Stimulated activated memory B cell treated with anti-CD40 and anti-IgM and Interleukin-4, amounts not matched to agents 10 μg/mL and 1 μg/mL and 100 μg/mL, for 72 hours (primary cell): ENCODE data around the gene ATAD1.
"Not testable (repeated sequence)": the region's sequence is repeated elsewhere in the genome, so short reads cannot be mapped to it uniquely, and the experiment has no call there.

Experiments
- ATAC-seq: fragments of 150-1000 bp; cut with Tn5 transposase; 2 replicates; pipeline ENCODE4 v1.10.0; 2021
- H3K27ac Mint-ChIP-seq: one replicate; pipeline ENCODE4 v1.8.0; 2022; ENCODE audit warnings: mild to moderate bottlenecking, mixed read lengths
- H3K27me3 Mint-ChIP-seq: one replicate; pipeline ENCODE4 v1.8.0; 2022; ENCODE audit warnings: mixed read lengths
- H3K36me3 Mint-ChIP-seq: one replicate; pipeline ENCODE4 v1.8.0; 2022; ENCODE audit warnings: mixed read lengths
- H3K4me1 Mint-ChIP-seq: one replicate; pipeline ENCODE4 v1.8.0; 2022; ENCODE audit warnings: mixed read lengths
- H3K4me3 Mint-ChIP-seq: one replicate; pipeline ENCODE4 v1.8.0; 2022; ENCODE audit warnings: mild to moderate bottlenecking, moderate library complexity, mixed read lengths
- H3K9me3 Mint-ChIP-seq: one replicate; pipeline ENCODE4 v1.8.0; 2022; ENCODE audit warnings: mixed read lengths

ATAD1 gene

GRCh38 chr10:87855665-87856064 lies 37.6 kb upstream of the ATAD1 start:
- H3K4me3 Mint-ChIP-seq, ATAC-seq, H3K27ac Mint-ChIP-seq, H3K36me3 Mint-ChIP-seq, H3K27me3 Mint-ChIP-seq, H3K9me3 Mint-ChIP-seq: not testable (repeated sequence)
- H3K4me1 Mint-ChIP-seq = peaks cover 12% of the 10 kb centered on the region

GRCh38 chr10:87855247-87855646 lies 37.2 kb upstream of the ATAD1 start:
- not testable (repeated sequence) for H3K4me1 Mint-ChIP-seq, H3K4me3 Mint-ChIP-seq, H3K27ac Mint-ChIP-seq, H3K36me3 Mint-ChIP-seq, H3K9me3 Mint-ChIP-seq, ATAC-seq, H3K27me3 Mint-ChIP-seq

- Mint-ChIP-seq H3K27me3 (no peaks in the 10 kb centered on the region), H3K4me1 (peaks cover 4% of the 10 kb centered on the region), H3K27ac (no peak overlapping the region), H3K9me3 (no peaks in the 10 kb centered on the region), H3K36me3 (no peaks in the 10 kb centered on the region), H3K4me3 (no peak overlapping the region)
- ATAC-seq = no peak
These were observed 34.1 kb upstream of the ATAD1 start for GRCh38 chr10:87852089-87852488.

GRCh38 chr10:87850742-87851205 lies 32.7 kb upstream of the ATAD1 start:
- H3K9me3 Mint-ChIP-seq = no peaks in the 10 kb centered on the region
- no peak overlapping the region for H3K4me3 Mint-ChIP-seq
- no peaks in the 10 kb centered on the region for H3K27me3 Mint-ChIP-seq
- H3K4me1 Mint-ChIP-seq = peaks cover 4% of the 10 kb centered on the region
- H3K27ac Mint-ChIP-seq = no peak overlapping the region
- H3K36me3 Mint-ChIP-seq = no peaks in the 10 kb centered on the region
- ATAC-seq = peak; percentile 67

GRCh38 chr10:87849001-87849400 lies 31.0 kb upstream of the ATAD1 start:
- no peaks in the 10 kb centered on the region for H3K27me3 Mint-ChIP-seq
- peaks cover 4% of the 10 kb centered on the region for H3K4me1 Mint-ChIP-seq

GRCh38 chr10:87847550-87847949 lies 29.5 kb upstream of the ATAD1 start:
- no peaks in the 10 kb centered on the region for H3K27me3 Mint-ChIP-seq
- no peak for ATAC-seq
- no peaks in the 10 kb centered on the region for H3K36me3 Mint-ChIP-seq
- no peak overlapping the region for H3K27ac Mint-ChIP-seq
- peaks cover 4% of the 10 kb centered on the region for H3K4me1 Mint-ChIP-seq
- H3K4me3 Mint-ChIP-seq = no peak overlapping the region
- H3K9me3 Mint-ChIP-seq = no peaks in the 10 kb centered on the region

More at GRCh38 chr10:87849001-87849400, 31.0 kb upstream of the ATAD1 start:
- H3K9me3 Mint-ChIP-seq = no peaks in the 10 kb centered on the region
- no peak overlapping the region for H3K4me3 Mint-ChIP-seq
- H3K27ac Mint-ChIP-seq = no peak overlapping the region
- ATAC-seq = no peak
- no peaks in the 10 kb centered on the region for H3K36me3 Mint-ChIP-seq

- not testable (repeated sequence) for H3K27ac Mint-ChIP-seq, ATAC-seq, H3K9me3 Mint-ChIP-seq, H3K4me3 Mint-ChIP-seq, H3K4me1 Mint-ChIP-seq, H3K27me3 Mint-ChIP-seq, H3K36me3 Mint-ChIP-seq
These were observed 28.7 kb upstream of the ATAD1 start for GRCh38 chr10:87846711-87847110.

- Mint-ChIP-seq H3K36me3 (no peaks in the 10 kb centered on the region), H3K27me3 (no peaks in the 10 kb centered on the region), H3K9me3 (no peaks in the 10 kb centered on the region), H3K27ac (no peak overlapping the region), H3K4me1 (peaks cover 2% of the 10 kb centered on the region), H3K4me3 (no peak overlapping the region)
- ATAC-seq = no peak
These were observed 28.0 kb upstream of the ATAD1 start for GRCh38 chr10:87846023-87846422.

- H3K27me3 Mint-ChIP-seq = no peaks in the 10 kb centered on the region
- no peaks in the 10 kb centered on the region for H3K36me3 Mint-ChIP-seq
- H3K27ac Mint-ChIP-seq = no peak overlapping the region
These were observed 27.6 kb upstream of the ATAD1 start for GRCh38 chr10:87845624-87845998.

GRCh38 chr10:87844837-87845623 lies 27.0 kb upstream of the ATAD1 start:
- no peaks in the 10 kb centered on the region for H3K27me3 Mint-ChIP-seq
- ATAC-seq = no peak
- H3K27ac Mint-ChIP-seq = no peak overlapping the region
- no peaks in the 10 kb centered on the region for H3K4me1 Mint-ChIP-seq
- no peak overlapping the region for H3K4me3 Mint-ChIP-seq
- H3K9me3 Mint-ChIP-seq = no peaks in the 10 kb centered on the region
- H3K36me3 Mint-ChIP-seq = no peaks in the 10 kb centered on the region

More at GRCh38 chr10:87845624-87845998, 27.6 kb upstream of the ATAD1 start:
- no peak for ATAC-seq
- no peaks in the 10 kb centered on the region for H3K9me3 Mint-ChIP-seq
- no peaks in the 10 kb centered on the region for H3K4me1 Mint-ChIP-seq
- H3K4me3 Mint-ChIP-seq = no peak overlapping the region

GRCh38 chr10:87843714-87844113 lies 25.7 kb upstream of the ATAD1 start:
- no peaks in the 10 kb centered on the region for H3K36me3 Mint-ChIP-seq
- H3K27ac Mint-ChIP-seq = no peak overlapping the region
- H3K4me1 Mint-ChIP-seq = no peaks in the 10 kb centered on the region
- ATAC-seq = no peak
- H3K27me3 Mint-ChIP-seq = no peaks in the 10 kb centered on the region
- H3K4me3 Mint-ChIP-seq = no peak overlapping the region
- no peaks in the 10 kb centered on the region for H3K9me3 Mint-ChIP-seq

- ATAC-seq = no peak
- H3K4me3 Mint-ChIP-seq = no peak overlapping the region
- no peaks in the 10 kb centered on the region for H3K27me3 Mint-ChIP-seq
- no peaks in the 10 kb centered on the region for H3K36me3 Mint-ChIP-seq
- no peak overlapping the region for H3K27ac Mint-ChIP-seq
- no peaks in the 10 kb centered on the region for H3K9me3 Mint-ChIP-seq
- H3K4me1 Mint-ChIP-seq = no peaks in the 10 kb centered on the region
These were observed 24.9 kb upstream of the ATAD1 start for GRCh38 chr10:87842776-87843497.

GRCh38 chr10:87842220-87842641 lies 24.2 kb upstream of the ATAD1 start:
- no peaks in the 10 kb centered on the region for H3K27me3 Mint-ChIP-seq
- peaks cover 6% of the 10 kb centered on the region for H3K4me1 Mint-ChIP-seq
- no peak for ATAC-seq
- no peak overlapping the region for H3K27ac Mint-ChIP-seq
- no peaks in the 10 kb centered on the region for H3K9me3 Mint-ChIP-seq
- H3K4me3 Mint-ChIP-seq = no peak overlapping the region
- no peaks in the 10 kb centered on the region for H3K36me3 Mint-ChIP-seq

GRCh38 chr10:87841186-87841585 lies 23.2 kb upstream of the ATAD1 start:
- H3K4me3 Mint-ChIP-seq = no peak overlapping the region
- no peaks in the 10 kb centered on the region for H3K36me3 Mint-ChIP-seq
- ATAC-seq = no peak
- H3K4me1 Mint-ChIP-seq = peaks cover 9% of the 10 kb centered on the region
- H3K27me3 Mint-ChIP-seq = no peaks in the 10 kb centered on the region
- H3K9me3 Mint-ChIP-seq = no peaks in the 10 kb centered on the region
- no peak overlapping the region for H3K27ac Mint-ChIP-seq

- Mint-ChIP-seq H3K27ac (no peak overlapping the region), H3K27me3 (no peaks in the 10 kb centered on the region), H3K36me3 (no peaks in the 10 kb centered on the region), H3K9me3 (no peaks in the 10 kb centered on the region), H3K4me1 (peaks cover 10% of the 10 kb centered on the region), H3K4me3 (no peak overlapping the region)
- ATAC-seq = no peak
These were observed 20.6 kb upstream of the ATAD1 start for GRCh38 chr10:87838650-87839049.

GRCh38 chr10:87837445-87837844 lies 19.4 kb upstream of the ATAD1 start:
- no peaks in the 10 kb centered on the region for H3K27me3 Mint-ChIP-seq
- peak overlapping the region; percentile 39 for H3K27ac Mint-ChIP-seq
- no peak overlapping the region for H3K4me3 Mint-ChIP-seq
- H3K4me1 Mint-ChIP-seq = peaks cover 14% of the 10 kb centered on the region
- ATAC-seq = peak; percentile 66
- no peaks in the 10 kb centered on the region for H3K9me3 Mint-ChIP-seq
- no peaks in the 10 kb centered on the region for H3K36me3 Mint-ChIP-seq
